ENCODE results near the gene SPIRE1.

DNA sequence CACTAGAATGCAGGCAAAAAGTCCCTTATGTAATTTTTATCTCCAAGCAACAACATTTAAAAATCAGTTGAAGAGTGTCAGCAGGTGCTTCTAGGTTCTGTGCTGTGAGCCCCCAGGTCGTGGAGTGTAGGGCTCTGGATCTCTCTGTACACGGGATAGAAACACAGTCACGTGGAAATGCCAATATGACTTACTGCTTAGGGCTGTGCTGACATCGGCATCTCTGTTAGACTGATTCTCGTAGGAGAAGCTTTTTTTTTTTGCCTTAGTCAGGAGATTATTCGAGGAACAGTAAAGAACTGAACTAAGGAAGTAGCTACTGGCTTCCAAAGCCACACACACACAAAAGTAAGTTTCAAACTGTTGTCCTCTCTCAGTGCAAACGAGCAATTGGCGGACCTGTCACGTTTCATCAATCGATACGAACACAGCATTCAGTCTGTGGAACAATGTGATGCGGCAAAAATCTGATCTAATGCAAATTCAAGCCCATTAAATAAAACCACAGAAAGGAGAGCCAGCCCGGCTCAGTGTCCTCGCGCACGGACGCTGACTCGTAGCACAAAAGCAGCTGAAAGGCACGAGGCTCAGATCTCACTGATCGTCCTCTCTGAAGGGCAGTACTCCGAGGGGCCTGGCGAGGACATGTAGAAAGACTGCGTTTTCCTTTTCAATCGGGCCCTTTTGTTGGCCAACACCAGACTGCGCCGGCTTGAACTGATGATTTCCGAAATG is 208.7 kb downstream of the SPIRE1 start:
- TF ChIP-seq EZH2phosphoT487 (IDR thresholded peaks at IDR 0.05; ENCODE audit: insufficient read depth, low read depth) (no peak), EZH2 (IDR thresholded peaks at IDR 0.05; ENCODE audit: insufficient read depth, poor library complexity, severe bottlenecking) (no peak)

All from GM23248 (cell line).